HepG2 (cell line): ENCODE data around the gene TSPAN17. TPM values are rescaled to one million over a fixed set of nuclear protein-coding genes. Genes with fewer than 3 reads are reported as not detected.

Experiments used
- ATAC-seq: fragments of 200-7000 bp; cut with Tn5 transposase; 3 replicates; pipeline ENCODE4 v1.9.1; 2020; ENCODE audit warnings: mild to moderate bottlenecking, moderate library complexity
- BruUV-seq: library from RNA; stranded (reverse); fragments of 400-500 nt; replicated peaks from 2 replicates; lab custom pipeline; 2021; lab: Mats Ljungman, UMichigan
- CTCF ChIA-PET: fragments of 300-600 bp; formaldehyde crosslinking; extraction: SDS; loops from one replicate; lab custom pipeline; 2021; ENCODE audit warnings: low total read pairs, inconsistent platforms, low intra/inter-chr PET ratio; lab: Yijun Ruan, JAX
- POLR2A ChIA-PET: fragments of 350-600 bp; sonication (Branson Sonifier 250); formaldehyde crosslinking; loops from one replicate; lab custom pipeline; 2020; ENCODE audit warnings: antibody characterized with exemption, inconsistent platforms; lab: Yijun Ruan, JAX
- DNase-seq: peaks from one replicate; pipeline ENCODE4 v3.0.0-alpha.2; 2015; ENCODE audit warnings: low spot score
- FAIRE-seq: peaks from 3 replicates; lab custom pipeline; 2011; peaks lifted over from hg19 to GRCh38; lab: Jason Lieb, UNC
- H2AFZ ChIP-seq: one replicate; pipeline ENCODE4 v1.6.1; 2011; ENCODE audit warnings: low read length, inconsistent platforms
- H3K27ac ChIP-seq: fragments of 300-600 bp; 3 replicates; pipeline ENCODE4 v1.8.0; 2011; ENCODE audit warnings: mixed run types, mild to moderate bottlenecking, mixed read lengths, low read length, inconsistent platforms; ENCODE audit not compliant: insufficient read depth; ENCODE audit errors: extremely low read length
- H3K27me3 ChIP-seq, 2 experiments: fragments of 200-600 bp in 1 of 2; 2 replicates in 1 of 2; 3 replicates in 1 of 2; pipeline versions ENCODE4 v1.6.0 to v1.8.0; 2011; ENCODE audit warnings: low read length in 2 of 2, mild to moderate bottlenecking in 2 of 2, moderate library complexity in 2 of 2, inconsistent platforms in 1 of 2; ENCODE audit not compliant: insufficient read depth in 2 of 2, control insufficient read depth in 1 of 2
- H3K36me3 ChIP-seq, 2 experiments: fragments of 200-600 bp in 1 of 2; replicated peaks in 1 of 2; 2 replicates in 1 of 2; 3 replicates in 1 of 2; pipeline versions ENCODE4 v1.5.1 to v1.8.0; 2011; ENCODE audit warnings: low read length in 2 of 2, inconsistent platforms in 1 of 2; ENCODE audit not compliant: insufficient read depth in 2 of 2, control insufficient read depth in 1 of 2
- H3K4me1 ChIP-seq: 2 replicates; pipeline ENCODE4 v1.5.1; 2012; ENCODE audit warnings: low read length, inconsistent platforms; ENCODE audit not compliant: insufficient read depth
- H3K4me2 ChIP-seq: 2 replicates; pipeline ENCODE4 v1.6.0; 2011; ENCODE audit warnings: low read depth, low read length, inconsistent platforms
- H3K4me3 ChIP-seq, 3 experiments: fragments of 200-600 bp in 1 of 3; sonication (generic), shearing (Covaris generic) in 1 of 3; replicated peaks in 1 of 3; 2 replicates each; pipeline ENCODE4 v1.5.1; 2011 to 2016; ENCODE audit warnings: low read length in 3 of 3, inconsistent platforms in 2 of 3, low read depth in 2 of 3, mild to moderate bottlenecking in 2 of 3, control low read depth in 1 of 3, mixed read lengths in 1 of 3; ENCODE audit not compliant: insufficient read depth in 1 of 3
- H3K79me2 ChIP-seq: one replicate; pipeline ENCODE4 v1.6.1; 2011; ENCODE audit warnings: low read length, inconsistent platforms; ENCODE audit not compliant: insufficient read depth
- H3K9ac ChIP-seq: 2 replicates; pipeline ENCODE4 v1.6.0; 2011; ENCODE audit warnings: mild to moderate bottlenecking, low read depth, low read length, inconsistent platforms; ENCODE audit not compliant: insufficient read depth
- H3K9me3 ChIP-seq: 2 replicates; pipeline ENCODE4 v1.5.1; 2012; ENCODE audit warnings: mild to moderate bottlenecking, low read length
- H4K20me1 ChIP-seq: 2 replicates; pipeline ENCODE4 v1.6.0; 2011; ENCODE audit warnings: inconsistent platforms, mild to moderate bottlenecking, low read length, moderate library complexity; ENCODE audit not compliant: insufficient read depth
- CENPX ChIP-seq: sonication (generic); formaldehyde crosslinking; IDR thresholded peaks from 2 replicates; pipeline ENCODE4 v1.9.0; 2021; ENCODE audit warnings: mild to moderate bottlenecking, missing genetic modification reagents, moderate library complexity
- CHD4 ChIP-seq: fragments of 200-600 bp; sonication (generic); IDR thresholded peaks from 2 replicates; pipeline ENCODE4 v1.7.0; 2017; ENCODE audit warnings: mild to moderate bottlenecking, low read length, borderline replicate concordance
- FOXC1 ChIP-seq: sonication (generic); formaldehyde crosslinking; IDR thresholded peaks from 2 replicates; pipeline ENCODE4 v1.8.0; 2022; ENCODE audit warnings: mild to moderate bottlenecking, missing genetic modification reagents, borderline replicate concordance
- HCFC1 ChIP-seq: fragments of 150-350 bp; IDR thresholded peaks from 2 replicates; pipeline ENCODE4 v1.6.1; 2014; ENCODE audit warnings: low read depth, low read length
- KDM6A ChIP-seq: IDR thresholded peaks from 2 replicates; pipeline ENCODE4 v1.6.1; 2016; ENCODE audit warnings: low read depth
- TCF12 ChIP-seq, 2 experiments: fragments of 450-650 bp in 1 of 2; sonication (generic) in 1 of 2; formaldehyde crosslinking in 1 of 2; IDR thresholded peaks; 2 replicates each; pipeline versions ENCODE4 v1.6.1 to v1.8.0; 2017 to 2022; ENCODE audit warnings: antibody characterized with exemption in 1 of 2, mild to moderate bottlenecking in 1 of 2, missing genetic modification reagents in 1 of 2, moderate library complexity in 1 of 2
- THYN1 ChIP-seq: sonication (generic); formaldehyde crosslinking; IDR thresholded peaks from 2 replicates; pipeline ENCODE4 v1.8.1; 2023; ENCODE audit warnings: low read depth, mild to moderate bottlenecking, moderate library complexity, missing genetic modification reagents, borderline replicate concordance
- ZBTB49 ChIP-seq: sonication (generic); formaldehyde crosslinking; IDR thresholded peaks from 2 replicates; pipeline ENCODE4 v1.4.0; 2020; ENCODE audit warnings: missing genetic modification reagents, borderline replicate concordance
- ZC3H4 ChIP-seq: sonication (generic); formaldehyde crosslinking; IDR thresholded peaks from 2 replicates; pipeline ENCODE4 v1.4.0; 2020; ENCODE audit warnings: missing genetic modification reagents, borderline replicate concordance
- ZEB1 ChIP-seq: IDR thresholded peaks from 2 replicates; pipeline ENCODE4 v1.6.1; 2012; ENCODE audit warnings: mild to moderate bottlenecking, low read depth, inconsistent platforms; ENCODE audit not compliant: insufficient replicate concordance
- ZMAT5 ChIP-seq: sonication (generic); formaldehyde crosslinking; IDR thresholded peaks from 2 replicates; pipeline ENCODE4 v1.5.0; 2020; ENCODE audit warnings: mild to moderate bottlenecking, low read depth, missing genetic modification reagents, borderline replicate concordance
- ZNF276 ChIP-seq: sonication (generic); formaldehyde crosslinking; IDR thresholded peaks from 2 replicates; pipeline ENCODE4 v1.4.0; 2020; ENCODE audit warnings: mild to moderate bottlenecking, low read depth, missing genetic modification reagents
- ZNF329 ChIP-seq: sonication (generic); formaldehyde crosslinking; IDR thresholded peaks from 2 replicates; pipeline ENCODE4 v1.9.0; 2021; ENCODE audit warnings: low read depth, mild to moderate bottlenecking, missing genetic modification reagents
- ZNF451 ChIP-seq: sonication (generic); formaldehyde crosslinking; IDR thresholded peaks from 2 replicates; pipeline ENCODE4 v1.5.0; 2020; ENCODE audit warnings: mild to moderate bottlenecking, missing genetic modification reagents
- ZNF556 ChIP-seq: sonication (generic); formaldehyde crosslinking; IDR thresholded peaks from 2 replicates; pipeline ENCODE4 v1.4.0; 2020; ENCODE audit warnings: mild to moderate bottlenecking, missing genetic modification reagents, borderline replicate concordance
- ZNF674 ChIP-seq: sonication (generic); formaldehyde crosslinking; IDR thresholded peaks from 2 replicates; pipeline ENCODE4 v1.5.0; 2020; ENCODE audit warnings: low read depth, mild to moderate bottlenecking, missing genetic modification reagents
- WGBS: methylation state at CpG from one replicate; pipeline ENCODE4 v1.1.6; 2017; ENCODE audit warnings: low lambda C conversion rate; 5-methylcytosine and 5-hydroxymethylcytosine counted together
- in situ Hi-C: cut with HindIII; loops from 2 replicates; pipeline ENCODE4 v1.10.0; 2017; ENCODE audit warnings: low pct_unique_long_range_greater_than_20kb; ENCODE audit not compliant: extremely low pct_ligation_motif_present
- intact Hi-C: fragments of 100-400 bp; cut with micrococcal nuclease; formaldehyde crosslinking; loops from one replicate; pipeline ENCODE4 v1.10.0; 2022; ENCODE audit not compliant: unreplicated experiment
- polyA plus RNA-seq, 8 experiments: library from polyadenylated mRNA; depleted of rRNA in 3 of 8; stranded (reverse) in 7 of 8; unstranded in 1 of 8; fragments of >200 nt; fragmentation: Illumina TruSeq in 4 of 8; extraction: Trizol in 4 of 8; gene quantifications; 2 replicates each; pipeline versions ENCODE4 v1.2.1 to v1.2.3, GENCODE V29; 2011 to 2016; ENCODE audit warnings: low read depth in 4 of 8, missing spikeins in 1 of 8, mixed read lengths in 1 of 8; ENCODE audit not compliant: insufficient read depth in 1 of 8
- total RNA-seq, 5 experiments: library from RNA; depleted of rRNA; stranded (reverse); fragments of >200 nt; fragmentation: Illumina TruSeq; extraction: Trizol; gene quantifications; 2 replicates each; pipeline ENCODE4 v1.2.3, GENCODE V29; 2016; ENCODE audit warnings: low read depth in 1 of 5

Gene TSPAN17
- total and polyA plus RNA-seq, 2 of the 13 experiments (the other 11 are each of a cell fraction or from before 2014, with no cell fraction given): 11.5 to 15.0 TPM

- ChIA-PET CTCF (no interaction called here), POLR2A (no interaction called here)
Observed at GRCh38 chr5:176692326-176692725, 45.0 kb downstream of the TSPAN17 start.

GRCh38 chr5:176692839-176693476 lies 45.7 kb downstream of the TSPAN17 start:
- ChIA-PET CTCF (no interaction called here), POLR2A (no interaction called here)
- Histone ChIP-seq H3K27me3 (peaks cover 10 to 64% of the 10 kb centered on the region in 2 experiments), H3K27ac (no peak overlapping the region), H3K4me3 (no peak overlapping the region), H2AFZ (no peak overlapping the region), H4K20me1 (no peaks in the 10 kb centered on the region), H3K9me3 (no peaks in the 10 kb centered on the region), H3K4me2 (no peak overlapping the region), H3K79me2 (no peaks in the 10 kb centered on the region), H3K4me1 (no peaks in the 10 kb centered on the region), H3K36me3 (no peaks in the 10 kb centered on the region), H3K9ac (no peak overlapping the region)
- intact Hi-C loops: no loop called here
- in situ Hi-C loops: no loop called here
- DNase-seq: no peak
- WGBS: 15% methylated on average over 6 of the region's 13 CpGs
- BruUV-seq: no TSS peak
- ATAC-seq: no peak
- FAIRE-seq: no peak
- TF ChIP-seq KDM6A (CRISPR knock-in tag) (no peak), CENPX (CRISPR knock-in tag) (no peak), HCFC1 (no peak), ZMAT5 (no peak), ZNF556 (CRISPR knock-in tag) (no peak), ZNF674 (CRISPR knock-in tag) (no peak), ZEB1 (no peak), ZNF276 (CRISPR knock-in tag) (no peak), CHD4 (no peak), FOXC1 (CRISPR knock-in tag) (no peak), ZNF451 (CRISPR knock-in tag) (no peak), ZBTB49 (CRISPR knock-in tag) (no peak)

More at GRCh38 chr5:176692326-176692725, 45.0 kb downstream of the TSPAN17 start:
- H4K20me1 ChIP-seq: no peaks in the 10 kb centered on the region
- peaks cover 10 to 60% of the 10 kb centered on the region in 2 experiments for H3K27me3 ChIP-seq
- no peak overlapping the region for H3K4me3 ChIP-seq
- intact Hi-C loops: no loop called here
- H3K4me1 ChIP-seq: no peaks in the 10 kb centered on the region
- TF ChIP-seq ZC3H4 (CRISPR knock-in tag): no peak
- TF ChIP-seq TCF12 (IDR thresholded peaks at IDR 0.05): no peak
- no peak for TF ChIP-seq TCF12 (CRISPR knock-in tag; IDR thresholded peaks at IDR 0.05)
- TF ChIP-seq ZNF329: no peak
- TF ChIP-seq THYN1 (CRISPR knock-in tag): no peak
- H3K79me2 ChIP-seq: no peaks in the 10 kb centered on the region
- in situ Hi-C loops: no loop called here
- no TSS peak for BruUV-seq
- H3K27ac ChIP-seq: no peak overlapping the region
- H3K4me2 ChIP-seq: no peak overlapping the region
- FAIRE-seq (no peak), DNase-seq (no peak), ATAC-seq (no peak)
- no peak overlapping the region for H2AFZ ChIP-seq
- no peaks in the 10 kb centered on the region for H3K9me3 ChIP-seq
- WGBS: 2% methylated on average over 5 of the region's 5 CpGs
- no peaks in the 10 kb centered on the region for H3K36me3 ChIP-seq
- H3K9ac ChIP-seq: no peak overlapping the region
